ENCODE data around the gene P2RY11.
A peak's percentile ranks its signal among the peaks of the same experiment; 100 is the strongest.

Gene P2RY11

DNA sequence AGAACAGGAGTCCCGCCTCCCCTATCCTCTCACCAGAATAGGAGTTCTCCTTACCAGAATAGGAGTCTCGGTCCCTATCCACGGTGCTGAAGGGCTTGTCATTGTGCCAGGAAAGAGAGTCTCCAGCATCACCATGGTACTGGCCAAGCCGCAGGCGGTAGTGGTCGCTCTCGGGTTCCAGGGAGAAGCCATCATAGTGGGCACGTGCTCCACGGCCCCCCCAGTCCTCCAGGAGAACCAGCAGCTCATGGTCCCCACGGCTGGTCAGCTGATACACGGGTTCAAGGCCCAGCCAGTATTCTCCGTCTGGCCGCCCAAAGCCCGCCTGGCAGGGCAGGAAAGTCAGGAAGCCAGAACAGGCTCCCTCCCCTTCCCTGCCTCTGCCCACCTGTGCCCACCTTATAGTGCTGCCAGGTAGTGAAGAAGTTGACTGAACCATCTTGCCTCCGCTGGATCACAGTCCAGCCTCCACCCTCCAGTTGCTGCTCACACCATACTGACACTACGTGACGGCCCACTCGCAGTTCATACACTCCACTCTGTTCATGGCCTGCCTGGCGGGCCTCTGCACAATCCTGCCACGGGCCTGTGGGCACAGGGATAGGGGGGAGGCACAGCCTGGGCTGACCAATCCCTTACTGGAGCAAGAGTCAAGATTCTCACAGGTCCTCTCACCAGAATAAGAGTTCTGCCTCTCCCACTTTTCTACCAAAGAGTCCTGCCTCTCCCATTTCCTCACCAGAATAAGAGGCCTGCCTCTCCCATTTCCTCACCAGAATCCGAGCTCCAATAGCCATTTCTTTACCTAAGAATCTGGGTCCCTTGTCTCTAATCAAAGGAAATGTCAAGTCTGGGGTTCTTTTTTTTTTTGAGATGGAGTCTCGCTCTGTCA, 18.0 kb upstream of the P2RY11 start:
- DNase-seq, result no peak

DNA sequence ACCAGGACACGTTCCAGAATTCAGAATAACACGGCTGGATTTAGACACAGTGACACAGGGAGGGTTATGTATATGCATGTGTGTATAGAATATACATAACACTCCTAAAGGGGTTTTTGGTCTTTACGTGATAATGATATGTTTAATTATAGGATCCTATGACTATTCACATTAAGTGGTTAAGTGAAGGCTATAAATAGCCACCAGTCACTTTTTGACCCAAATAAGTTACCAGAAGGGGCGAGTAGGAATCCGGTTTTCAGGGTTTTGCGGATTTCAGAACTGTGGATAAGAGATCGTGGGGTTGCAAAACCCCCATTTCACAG, 15.9 kb upstream of the P2RY11 start:
- DNase-seq, result no peak

DNA sequence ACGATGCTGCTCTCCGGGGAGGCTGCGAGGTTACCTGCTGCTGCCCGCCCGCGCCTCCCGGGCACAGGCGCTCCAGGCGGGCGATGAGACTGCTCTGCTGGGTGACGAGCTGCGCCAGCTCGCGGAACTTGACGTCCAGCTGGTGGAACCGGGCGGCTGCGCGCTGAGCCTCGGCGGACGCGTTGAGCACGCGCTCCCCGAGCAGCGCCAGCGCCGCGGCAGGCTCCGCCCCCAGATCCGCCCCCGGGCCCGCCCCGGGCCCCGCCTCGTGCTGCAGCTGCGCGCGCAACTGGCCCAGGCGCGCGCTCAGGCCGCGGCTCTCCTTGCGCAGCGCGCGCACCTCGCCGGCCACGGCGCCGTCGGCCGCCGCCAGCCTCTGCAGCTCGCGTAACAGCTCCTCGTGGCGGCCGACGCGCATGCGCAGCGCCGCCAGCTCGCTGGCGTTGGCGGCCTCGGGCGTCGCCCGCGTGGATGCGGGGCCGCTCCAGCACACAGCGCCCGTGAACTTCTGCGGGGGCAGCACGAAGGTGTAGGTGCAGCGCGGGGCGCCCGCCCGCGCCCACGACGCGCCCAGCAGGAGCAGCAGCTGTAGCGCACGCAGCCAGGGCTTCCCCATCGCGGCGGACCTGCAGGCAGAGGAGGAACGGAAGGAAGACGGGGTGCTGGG, 15.4 kb upstream of the P2RY11 start:
- peak; percentile 92 for DNase-seq

DNA sequence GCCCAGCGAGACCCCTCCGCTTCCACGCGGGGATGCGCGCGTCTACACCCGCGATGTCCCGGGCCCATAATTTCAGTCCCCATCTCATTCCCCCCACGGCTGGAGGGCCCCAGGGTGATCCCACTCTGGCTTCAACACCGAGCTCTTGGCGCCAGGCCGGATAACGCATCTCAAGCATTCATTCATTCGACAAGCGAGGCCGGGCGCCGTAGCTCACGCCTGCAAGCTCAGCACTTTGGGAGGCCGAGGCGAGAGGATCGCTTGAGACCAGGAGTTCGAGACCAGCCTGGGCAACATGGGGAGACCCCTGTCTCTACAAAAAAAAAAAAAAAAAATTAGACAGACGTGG, 14.9 kb upstream of the P2RY11 start:
- DNase-seq, result no peak

DNA sequence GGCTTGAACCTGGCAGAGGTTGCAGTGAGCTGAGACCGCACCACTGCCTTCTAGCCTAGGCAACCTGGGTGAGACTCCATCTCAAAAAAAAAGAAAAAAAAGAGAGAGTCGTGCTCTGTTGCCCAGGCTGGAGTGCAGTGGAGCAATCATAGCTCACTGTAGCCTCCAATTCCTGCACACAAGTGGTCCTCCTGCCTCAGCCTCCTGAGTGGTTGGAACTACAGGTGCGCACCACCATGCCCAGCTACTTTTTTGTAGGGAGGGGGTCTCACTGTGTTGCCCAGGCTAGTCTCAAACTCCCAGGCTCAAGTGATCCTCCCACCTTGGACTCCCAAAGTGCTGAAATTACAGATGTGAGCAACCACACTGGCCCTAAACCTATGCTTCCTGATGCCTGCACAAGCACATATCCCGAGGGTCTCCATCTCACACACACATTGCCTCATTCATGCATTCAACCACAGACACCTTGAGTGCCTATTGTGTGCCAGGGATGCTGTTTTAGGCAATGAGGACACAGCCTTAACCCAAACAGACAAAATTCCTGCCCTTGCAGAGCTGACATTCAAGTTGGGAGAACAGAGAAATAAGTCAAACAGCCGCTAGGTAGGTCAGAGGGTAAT, 11.2 kb upstream of the P2RY11 start:
- no peak for DNase-seq

DNA sequence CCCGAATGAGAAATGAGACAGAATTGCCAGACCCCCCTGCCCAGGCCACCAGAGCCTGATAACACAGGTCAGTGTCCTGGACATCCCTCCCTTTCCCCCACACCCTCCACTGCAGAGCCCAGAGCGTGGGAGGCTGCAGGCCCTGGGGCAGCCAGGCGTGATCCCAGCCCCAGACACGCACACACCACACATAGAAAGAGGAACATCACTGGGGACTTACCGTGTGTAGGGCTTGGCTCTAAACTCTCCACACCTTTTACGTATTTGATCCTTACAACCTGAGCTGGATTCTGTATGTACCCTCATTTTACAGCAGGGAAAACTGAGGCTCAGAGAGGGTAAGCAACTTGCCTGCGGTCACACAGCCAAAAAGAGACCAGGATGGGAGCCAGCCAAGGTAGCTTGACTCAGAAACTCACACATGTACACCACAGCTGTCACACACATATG, 8.7 kb upstream of the P2RY11 start:
- no peak for DNase-seq

DNA sequence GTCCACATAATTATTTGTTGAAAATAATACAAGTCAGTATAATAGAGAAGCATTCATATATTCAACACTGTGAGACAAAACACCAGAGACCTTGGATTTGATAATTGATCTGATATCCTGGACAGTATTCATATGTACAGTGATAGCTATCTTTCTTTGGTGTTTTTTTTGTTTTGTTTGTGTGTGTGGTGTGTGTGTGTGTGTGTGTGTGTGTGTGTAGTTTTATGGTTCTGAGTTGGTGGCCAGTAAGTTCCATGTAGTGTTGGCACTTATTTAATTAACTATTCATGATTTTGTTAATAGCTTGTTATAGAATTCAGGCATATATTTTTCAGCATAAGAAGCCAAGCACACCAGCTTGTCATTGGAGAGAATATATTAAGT, 7.4 kb upstream of the P2RY11 start:
- no peak for DNase-seq

DNA sequence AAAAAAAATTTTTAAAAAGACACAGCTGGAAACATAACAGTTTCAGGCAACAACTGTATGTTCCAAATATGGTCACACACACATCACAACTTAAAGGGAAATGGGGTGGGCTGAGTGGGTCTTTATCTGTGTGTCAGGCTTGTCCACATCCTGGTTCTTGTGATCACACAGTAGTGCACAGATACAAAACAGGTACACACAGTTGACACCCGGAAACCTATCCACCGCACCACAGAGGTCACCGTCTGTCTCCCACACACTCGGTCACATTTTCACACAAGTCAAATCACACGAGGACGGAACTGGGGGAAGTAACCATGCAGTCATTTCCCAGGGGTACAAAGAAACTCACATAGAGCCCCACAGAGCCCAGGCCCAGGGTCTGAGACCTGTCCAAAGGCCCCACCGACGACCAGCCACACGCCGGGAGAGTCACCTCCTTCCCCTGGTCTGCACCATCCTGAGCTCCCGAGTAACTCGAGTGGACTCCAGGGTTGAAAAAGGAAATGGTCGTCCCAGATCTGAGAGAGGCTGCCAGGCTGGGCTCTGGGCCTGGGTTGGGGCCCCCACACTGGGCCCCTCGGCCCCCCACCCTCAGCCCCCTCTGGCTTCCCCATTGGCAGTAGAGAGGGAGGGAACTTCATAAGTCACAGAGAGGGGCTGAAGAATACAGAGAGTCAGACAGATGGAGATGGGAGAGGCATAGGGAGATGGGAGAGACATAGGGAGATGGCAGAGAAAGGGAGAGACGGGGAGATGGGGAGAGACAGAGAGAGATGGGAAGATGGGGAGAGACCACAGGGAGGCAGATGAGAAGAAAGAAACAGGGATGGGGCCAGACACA, 6.6 kb upstream of the P2RY11 start:
- DNase-seq, result no peak

DNA sequence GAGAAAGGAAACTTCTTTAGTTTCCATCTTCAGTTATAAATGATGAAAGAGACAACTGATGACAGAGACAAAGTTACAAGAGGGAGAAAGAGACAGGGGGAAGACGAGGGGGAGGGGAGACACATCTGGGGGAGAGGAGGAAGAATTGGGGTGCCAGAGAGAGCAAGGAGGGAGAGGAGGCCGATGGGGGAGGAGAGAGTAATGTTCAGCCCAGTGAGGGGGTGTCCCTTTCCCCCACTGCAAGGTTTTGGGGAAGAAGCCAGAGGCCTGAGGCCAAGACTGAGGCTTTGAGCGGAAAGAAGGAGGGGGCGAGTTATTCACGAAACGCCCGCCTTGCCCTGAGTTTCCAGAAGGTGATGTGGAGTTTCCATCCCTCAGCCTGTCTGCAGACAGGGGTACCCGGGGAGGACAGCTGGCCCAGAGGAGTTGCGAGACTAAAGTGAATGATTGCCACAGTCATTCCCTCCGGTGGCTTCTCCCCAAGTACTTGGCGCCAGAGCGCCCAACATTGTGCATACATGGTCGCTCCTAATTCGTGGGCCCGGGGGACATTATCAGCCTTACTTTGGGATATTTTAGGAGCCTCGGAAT, 5.9 kb upstream of the P2RY11 start:
- DNase-seq, result no peak

DNA sequence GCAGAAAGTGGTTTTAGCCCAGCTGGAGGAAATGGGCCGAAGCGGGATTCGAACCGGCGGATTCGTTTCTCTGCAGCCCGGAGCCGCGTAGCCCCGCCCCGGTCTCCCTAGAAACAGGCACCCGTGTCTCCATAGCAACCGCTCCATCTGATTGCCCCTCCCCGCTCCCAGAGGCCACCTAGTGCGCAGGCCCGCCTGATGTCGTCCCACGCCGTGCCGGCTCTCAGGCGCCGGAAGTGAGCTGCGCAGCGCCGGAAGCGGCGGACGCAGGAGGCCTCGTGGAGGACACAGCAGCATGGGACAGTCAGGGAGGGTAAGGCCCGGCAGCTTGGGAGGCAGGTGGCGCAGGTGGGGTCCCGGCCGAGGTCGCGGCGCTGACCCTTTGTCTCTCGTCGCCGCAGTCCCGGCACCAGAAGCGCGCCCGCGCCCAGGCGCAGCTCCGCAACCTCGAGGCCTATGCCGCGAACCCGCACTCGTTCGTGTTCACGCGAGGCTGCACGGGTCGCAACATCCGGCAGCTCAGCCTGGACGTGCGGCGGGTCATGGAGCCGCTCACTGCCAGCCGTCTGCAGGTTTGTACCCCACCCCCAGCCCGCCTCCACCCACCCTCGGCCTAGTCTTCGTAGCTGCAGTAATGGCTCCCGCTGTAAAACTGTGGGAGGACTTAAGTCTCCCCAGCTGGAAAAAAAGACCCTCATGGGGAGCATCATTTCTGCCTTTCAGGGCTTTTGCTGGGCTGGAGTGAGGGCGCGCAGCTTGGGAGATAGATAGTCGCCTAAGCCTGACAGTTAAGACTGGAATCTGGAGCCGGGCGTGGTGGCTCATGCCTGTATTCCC, 5.2 kb upstream of the P2RY11 start, which contains the start of gene PPAN:
TSS of gene PPAN (plus strand) at position 263 of the 837 bp plus-strand sequence. CDS start at position 296, 33 bp downstream.
- DNase-seq, result peak; percentile 92

DNA sequence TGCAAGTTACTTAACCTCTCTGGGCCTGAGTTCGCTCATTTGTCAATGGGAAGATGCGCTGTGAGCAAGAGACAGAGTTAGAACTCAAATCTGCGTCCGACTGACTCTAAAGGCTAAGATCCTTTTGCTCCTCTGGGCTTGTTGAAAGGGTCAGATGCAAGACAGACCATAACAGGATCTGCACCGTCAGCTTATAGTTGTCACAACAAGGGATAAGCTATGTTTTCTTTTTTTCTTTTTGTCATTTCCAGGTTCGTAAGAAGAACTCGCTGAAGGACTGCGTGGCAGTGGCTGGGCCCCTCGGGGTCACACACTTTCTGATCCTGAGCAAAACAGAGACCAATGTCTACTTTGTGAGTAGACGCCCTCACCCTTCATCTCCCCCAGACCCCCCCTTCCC, 4.2 kb upstream of the P2RY11 start:
- no peak for DNase-seq

DNA sequence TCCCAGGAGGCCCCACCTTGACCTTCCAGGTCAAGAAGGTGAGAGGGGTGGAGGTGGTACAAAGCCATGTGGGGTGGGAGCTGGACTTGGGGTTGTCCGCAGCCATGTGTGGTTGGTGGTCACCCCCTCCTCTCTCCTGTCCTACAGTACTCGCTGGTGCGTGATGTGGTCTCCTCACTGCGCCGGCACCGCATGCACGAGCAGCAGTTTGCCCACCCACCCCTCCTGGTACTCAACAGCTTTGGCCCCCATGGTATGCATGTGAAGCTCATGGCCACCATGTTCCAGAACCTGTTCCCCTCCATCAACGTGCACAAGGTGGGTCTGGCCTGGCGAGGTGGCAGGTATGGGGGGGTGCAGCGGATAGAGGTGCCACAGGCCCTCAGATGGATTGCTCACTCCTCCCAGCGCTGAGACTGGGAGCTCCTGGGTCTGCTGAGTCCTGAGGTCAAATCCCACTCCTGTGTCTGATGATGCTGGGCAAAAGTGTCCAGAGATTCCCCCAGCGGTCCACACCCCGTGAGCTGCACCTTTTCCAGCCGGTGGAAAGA, 3.6 kb upstream of the P2RY11 start:
- DNase-seq, result no peak

DNA sequence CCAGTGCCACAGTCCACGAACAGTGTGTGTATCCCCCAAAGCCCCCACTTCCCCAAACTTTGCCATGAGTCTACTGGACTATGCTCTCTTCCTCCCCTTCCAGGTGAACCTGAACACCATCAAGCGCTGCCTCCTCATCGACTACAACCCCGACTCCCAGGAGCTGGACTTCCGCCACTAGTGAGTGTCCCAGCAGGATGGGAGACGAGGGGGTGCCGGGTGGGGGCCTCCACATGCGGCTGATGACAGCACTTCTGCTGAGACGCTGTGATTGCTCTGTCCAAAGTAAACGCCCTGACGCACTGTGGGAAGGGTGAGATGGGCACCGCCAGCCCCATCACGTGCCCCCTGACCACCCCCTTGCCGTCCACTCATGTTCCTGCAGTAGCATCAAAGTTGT, 2.0 kb upstream of the P2RY11 start:
- no peak for DNase-seq

DNA sequence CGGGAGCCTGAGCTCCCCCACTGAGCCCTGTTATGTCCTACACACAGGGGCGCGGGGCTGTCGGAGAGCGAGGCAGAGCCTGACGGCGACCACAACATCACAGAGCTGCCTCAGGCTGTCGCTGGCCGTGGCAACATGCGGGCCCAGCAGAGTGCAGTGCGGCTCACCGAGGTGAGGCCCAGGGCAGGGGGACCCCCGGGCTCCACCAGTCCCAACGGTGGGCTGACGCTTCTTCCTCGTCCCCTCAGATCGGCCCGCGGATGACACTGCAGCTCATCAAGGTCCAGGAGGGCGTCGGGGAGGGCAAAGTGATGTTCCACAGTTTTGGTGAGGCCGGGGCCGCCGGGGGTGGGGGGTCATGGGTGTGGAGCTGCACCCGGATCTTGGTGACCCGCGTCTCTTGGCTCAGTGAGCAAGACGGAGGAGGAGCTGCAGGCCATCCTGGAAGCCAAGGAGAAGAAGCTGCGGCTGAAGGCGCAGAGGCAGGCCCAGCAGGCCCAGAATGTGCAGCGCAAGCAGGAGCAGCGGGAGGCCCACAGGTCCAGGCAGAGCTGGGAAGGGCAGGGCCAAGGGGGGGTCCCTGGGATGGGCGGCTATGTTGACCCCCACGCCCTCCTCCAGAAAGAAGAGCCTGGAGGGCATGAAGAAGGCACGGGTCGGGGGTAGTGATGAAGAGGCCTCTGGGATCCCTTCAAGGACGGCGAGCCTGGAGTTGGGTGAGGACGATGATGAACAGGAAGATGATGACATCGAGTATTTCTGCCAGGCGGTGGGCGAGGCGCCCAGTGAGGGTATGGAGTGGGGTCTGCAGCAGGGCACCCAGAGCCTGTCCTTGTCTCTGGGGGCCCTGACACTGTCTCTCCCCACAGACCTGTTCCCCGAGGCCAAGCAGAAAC, 1.2 kb upstream of the P2RY11 start:
- DNase-seq, result no peak

DNA sequence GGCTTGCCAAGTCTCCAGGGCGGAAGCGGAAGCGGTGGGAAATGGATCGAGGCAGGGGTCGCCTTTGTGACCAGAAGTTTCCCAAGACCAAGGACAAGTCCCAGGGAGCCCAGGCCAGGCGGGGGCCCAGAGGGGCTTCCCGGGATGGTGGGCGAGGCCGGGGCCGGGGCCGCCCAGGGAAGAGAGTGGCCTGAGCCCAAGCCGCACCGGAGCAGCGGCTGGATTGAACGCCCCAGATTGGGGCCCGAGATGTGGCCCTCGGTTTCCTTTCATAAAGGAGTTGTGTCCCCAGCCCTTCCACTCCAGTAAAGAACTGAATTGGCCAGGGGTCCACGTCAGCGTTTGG, 548 bp upstream of the P2RY11 start:
- DNase-seq, result no peak

DNA sequence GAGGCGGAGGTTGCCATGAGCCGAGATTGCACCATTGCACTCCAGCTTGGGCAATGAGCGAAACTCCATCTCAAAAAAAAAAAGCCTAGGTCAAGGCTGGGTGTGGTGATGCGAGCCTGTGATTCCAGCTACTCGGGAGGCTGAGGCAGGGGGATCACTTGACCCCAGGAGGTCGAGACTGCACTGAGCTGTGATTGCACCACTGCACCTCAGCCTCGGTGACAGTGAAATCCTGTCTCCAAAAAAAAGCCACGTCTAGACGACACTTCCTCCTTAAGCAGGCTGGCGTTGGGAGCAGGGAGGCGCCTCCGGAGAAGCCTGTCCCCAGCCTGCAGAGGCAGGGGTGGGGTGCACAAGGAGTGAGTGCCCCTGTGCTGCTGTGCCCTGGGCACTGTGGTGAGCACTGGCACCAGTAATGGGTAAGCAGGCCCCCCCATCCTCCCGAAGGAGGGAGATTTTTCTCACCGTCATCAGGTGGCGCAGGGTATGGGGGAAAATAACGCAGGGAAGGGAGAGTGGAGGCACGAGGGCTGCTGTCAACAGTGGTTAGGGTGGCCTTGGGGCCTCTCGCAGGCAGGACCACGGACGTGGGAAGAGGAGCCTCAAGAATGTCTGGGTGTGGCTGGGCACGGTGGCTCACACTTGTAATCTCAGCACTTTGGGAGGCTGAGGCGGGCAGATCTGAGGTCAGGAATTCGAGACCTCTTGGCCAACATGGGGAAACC, 706 bp downstream of the P2RY11 start:
- peak; percentile 51 for DNase-seq

DNA sequence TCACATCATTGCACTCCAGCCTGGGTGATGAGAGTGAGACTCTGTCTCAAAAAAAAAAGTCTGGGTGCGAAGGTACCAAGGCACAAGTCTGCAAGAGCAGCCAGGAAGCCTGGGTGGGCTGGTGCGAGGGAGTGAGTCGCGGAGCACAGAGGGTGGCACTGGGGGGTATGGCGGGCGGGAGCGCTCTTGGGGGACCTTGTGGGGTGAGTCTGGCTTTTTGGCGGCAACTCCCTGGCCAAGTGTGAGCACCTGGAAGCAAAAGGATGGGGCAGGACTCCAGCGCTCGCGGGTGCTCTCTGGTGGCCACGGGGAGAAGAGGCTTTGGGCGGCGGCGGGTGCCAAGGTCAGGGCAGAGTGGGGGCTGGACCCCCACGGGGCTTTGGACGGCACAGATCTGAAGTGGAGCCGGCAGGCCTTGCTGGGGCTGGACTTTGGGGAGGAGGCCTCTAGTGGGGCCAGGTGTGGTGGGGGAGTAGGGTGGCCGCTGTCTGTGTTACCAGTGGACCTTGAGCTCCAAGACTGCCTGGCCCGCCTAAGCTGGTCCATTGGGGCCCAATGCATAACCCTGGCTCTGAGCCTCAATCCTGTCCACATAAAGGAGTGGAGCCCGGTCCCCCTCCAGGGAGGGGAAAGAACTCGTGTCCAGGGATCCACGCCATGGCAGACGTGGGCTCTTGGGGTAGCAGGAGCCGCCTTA, 1.6 kb downstream of the P2RY11 start:
- DNase-seq, result peak; percentile 67

DNA sequence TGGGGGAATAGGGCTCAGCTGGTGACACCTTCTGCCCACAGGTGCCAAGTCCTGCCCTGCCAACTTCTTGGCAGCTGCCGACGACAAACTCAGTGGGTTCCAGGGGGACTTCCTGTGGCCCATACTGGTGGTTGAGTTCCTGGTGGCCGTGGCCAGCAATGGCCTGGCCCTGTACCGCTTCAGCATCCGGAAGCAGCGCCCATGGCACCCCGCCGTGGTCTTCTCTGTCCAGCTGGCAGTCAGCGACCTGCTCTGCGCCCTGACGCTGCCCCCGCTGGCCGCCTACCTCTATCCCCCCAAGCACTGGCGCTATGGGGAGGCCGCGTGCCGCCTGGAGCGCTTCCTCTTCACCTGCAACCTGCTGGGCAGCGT, 2.1 kb downstream of the P2RY11 start:
- no peak for DNase-seq
